ENCODE data around the gene ACOT8.

ACOT8 gene

GRCh38 chr20:45796337-45797065, 60.7 kb downstream of the ACOT8 start:
- H3K36me3 ChIP-seq (ENCODE audit: low read depth): peaks cover 78% of the 10 kb centered on the region
- DNase-seq (ENCODE audit: low spot score): no peak

GRCh38 chr20:45792317-45793118, 64.7 kb downstream of the ACOT8 start:
- peaks cover 4% of the 10 kb centered on the region for H3K4me1 ChIP-seq (ENCODE audit: insufficient read depth, poor library complexity, severe bottlenecking)
- H3K4me3 ChIP-seq (ENCODE audit: severe bottlenecking): peak overlapping the region; percentile 94
- peak; percentile 1 for TF ChIP-seq CTCF (IDR thresholded peaks at IDR 0.05; ENCODE audit: poor library complexity, severe bottlenecking)
- DNase-seq (ENCODE audit: low spot score) (no peak), ATAC-seq (ENCODE audit: low read depth) (no peak)
- peak overlapping the region; percentile 37 for H3K27ac ChIP-seq (ENCODE audit: poor library complexity, severe bottlenecking)
- H3K9me3 ChIP-seq (ENCODE audit: severe bottlenecking): no peaks in the 10 kb centered on the region
- peaks cover 49% of the 10 kb centered on the region for H3K36me3 ChIP-seq (ENCODE audit: low read depth)
- H3K27me3 ChIP-seq (ENCODE audit: insufficient read depth, poor library complexity, severe bottlenecking): no peaks in the 10 kb centered on the region

More at GRCh38 chr20:45796337-45797065, 60.7 kb downstream of the ACOT8 start:
- H3K27ac ChIP-seq (ENCODE audit: poor library complexity, severe bottlenecking): no peak overlapping the region
- no peaks in the 10 kb centered on the region for H3K27me3 ChIP-seq (ENCODE audit: insufficient read depth, poor library complexity, severe bottlenecking)
- no peaks in the 10 kb centered on the region for H3K9me3 ChIP-seq (ENCODE audit: severe bottlenecking)
- ATAC-seq (ENCODE audit: low read depth): no peak
- TF ChIP-seq CTCF (IDR thresholded peaks at IDR 0.05; ENCODE audit: poor library complexity, severe bottlenecking): no peak
- peaks cover 4% of the 10 kb centered on the region for H3K4me1 ChIP-seq (ENCODE audit: insufficient read depth, poor library complexity, severe bottlenecking)
- no peak overlapping the region for H3K4me3 ChIP-seq (ENCODE audit: severe bottlenecking)
